GM19452 (cell line): Measurements from ENCODE around the gene BMPR1B.

ENCODE experiments used
- ATAC-seq: cut with Tn5 transposase; IDR thresholded peaks from one replicate; pipeline ENCODE4 v1.9.1; 2021; ENCODE audit not compliant: unreplicated experiment

Gene BMPR1B

GRCh38 chr4:95084584-95084983, 326.8 kb downstream of the BMPR1B start:
- ATAC-seq = no peak

DNA sequence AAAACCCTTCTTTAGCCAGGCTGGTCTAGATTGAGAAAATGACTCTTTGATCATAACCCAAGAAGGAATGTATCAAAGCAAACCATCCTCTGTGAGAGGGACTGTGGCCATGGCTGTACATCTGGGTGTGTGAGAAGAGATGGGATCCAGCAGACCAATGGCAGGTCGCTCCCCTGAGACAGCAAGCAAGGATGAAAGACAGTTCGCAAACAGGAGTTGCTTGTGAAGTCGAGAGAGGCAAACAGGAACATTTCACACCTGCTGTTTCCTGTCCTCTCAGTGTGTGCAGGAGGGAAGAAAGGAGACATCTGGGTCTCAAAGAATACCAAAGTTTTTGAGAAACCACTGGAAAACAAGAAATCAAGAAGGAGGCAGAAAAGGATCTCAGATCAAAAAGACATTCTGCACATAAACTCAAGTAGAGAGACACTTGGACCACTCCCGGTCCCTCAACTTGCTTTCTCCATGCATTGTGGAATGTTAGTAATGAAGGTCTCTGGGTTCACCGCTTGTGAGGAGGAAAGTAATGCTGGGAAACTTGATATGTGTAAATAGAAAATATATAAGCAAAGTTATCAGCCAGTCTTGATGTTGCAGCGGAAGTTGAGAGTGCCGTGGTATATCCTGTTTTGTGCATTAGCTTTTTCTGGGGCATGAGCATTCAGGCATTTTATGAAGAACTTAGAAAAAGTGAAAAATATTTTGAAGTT, 327.5 kb downstream of the BMPR1B start:
- ATAC-seq = no peak

- no peak for ATAC-seq
Observed at GRCh38 chr4:95086551-95086950, 328.8 kb downstream of the BMPR1B start.

DNA sequence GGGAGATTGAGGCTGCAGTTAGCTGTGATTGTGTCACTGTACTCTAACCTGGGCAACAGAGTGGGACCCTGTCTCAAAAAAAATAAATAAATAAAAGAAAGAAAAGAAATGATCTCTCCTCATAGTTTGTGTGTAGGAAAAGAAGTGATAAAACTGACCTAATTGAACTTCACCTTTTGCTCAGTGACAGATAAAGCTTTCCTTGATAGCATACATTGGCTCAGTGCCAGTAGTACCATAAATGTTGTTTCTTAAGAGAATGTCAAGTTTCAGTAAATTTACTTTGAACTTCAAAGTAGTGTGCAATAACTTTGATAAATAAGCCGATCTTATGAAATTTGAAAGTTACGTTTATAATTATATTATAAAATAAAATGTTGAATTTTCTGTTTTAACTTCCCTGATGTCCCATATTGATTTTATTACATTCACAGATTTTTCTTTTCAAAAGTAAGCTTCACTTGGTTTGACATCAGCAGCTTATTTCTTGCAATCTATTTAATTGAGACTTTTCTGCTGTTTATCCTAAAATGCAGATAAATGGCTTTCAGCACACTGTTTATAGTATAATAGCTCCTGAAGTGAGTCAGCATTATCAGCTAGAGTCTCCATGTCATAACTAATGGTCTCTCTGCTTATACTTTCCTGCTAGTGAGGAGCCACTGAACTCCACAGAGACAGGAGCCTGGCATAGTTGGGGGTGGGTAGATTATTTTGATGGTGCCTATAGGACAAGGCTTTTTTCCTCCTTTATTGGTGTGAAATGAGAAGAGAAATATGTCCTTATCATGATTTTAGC, 330.1 kb downstream of the BMPR1B start:
- ATAC-seq = no peak

DNA sequence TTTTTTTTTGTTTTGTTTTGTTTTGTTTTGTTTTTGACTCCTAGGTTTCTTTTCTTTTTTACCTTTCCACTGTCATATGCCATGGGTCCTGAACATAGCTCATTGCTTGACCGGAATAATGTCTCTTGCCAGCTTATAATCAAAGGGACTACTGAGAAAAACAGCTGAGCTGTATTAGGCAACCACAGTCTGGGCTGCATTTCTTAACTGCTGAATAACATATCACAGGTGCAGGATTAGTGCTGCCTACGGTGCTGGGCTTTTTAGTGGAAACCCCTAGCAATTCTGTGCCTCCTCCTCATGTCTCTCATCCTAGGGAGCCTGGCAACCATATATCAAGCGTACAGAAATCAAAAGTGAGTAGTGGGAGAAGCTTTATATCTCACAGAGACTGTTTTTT, 333.5 kb downstream of the BMPR1B start:
- ATAC-seq = no peak

DNA sequence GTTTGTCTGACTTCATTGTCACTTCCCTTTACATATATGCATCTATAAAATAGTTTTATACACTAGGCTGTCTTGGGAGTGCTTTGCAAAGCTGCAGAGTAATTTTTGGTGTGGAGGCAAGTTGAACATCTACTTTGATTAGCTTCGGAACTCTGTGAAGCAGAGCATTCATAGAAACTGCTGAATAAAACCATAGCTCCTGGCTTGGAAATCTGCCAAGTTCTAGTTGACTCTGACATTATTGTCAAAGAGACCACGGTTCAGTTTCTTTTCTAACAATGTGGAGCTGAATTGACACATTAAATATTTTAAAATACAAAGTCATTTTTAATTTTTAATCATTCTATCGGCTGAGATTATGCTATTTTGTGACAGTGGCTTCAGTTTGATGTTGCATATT, 335.0 kb downstream of the BMPR1B start:
- no peak for ATAC-seq

GRCh38 chr4:95093460-95093859, 335.7 kb downstream of the BMPR1B start:
- no peak for ATAC-seq

- ATAC-seq = no peak
Observed at GRCh38 chr4:95093936-95094929, 336.5 kb downstream of the BMPR1B start.

DNA sequence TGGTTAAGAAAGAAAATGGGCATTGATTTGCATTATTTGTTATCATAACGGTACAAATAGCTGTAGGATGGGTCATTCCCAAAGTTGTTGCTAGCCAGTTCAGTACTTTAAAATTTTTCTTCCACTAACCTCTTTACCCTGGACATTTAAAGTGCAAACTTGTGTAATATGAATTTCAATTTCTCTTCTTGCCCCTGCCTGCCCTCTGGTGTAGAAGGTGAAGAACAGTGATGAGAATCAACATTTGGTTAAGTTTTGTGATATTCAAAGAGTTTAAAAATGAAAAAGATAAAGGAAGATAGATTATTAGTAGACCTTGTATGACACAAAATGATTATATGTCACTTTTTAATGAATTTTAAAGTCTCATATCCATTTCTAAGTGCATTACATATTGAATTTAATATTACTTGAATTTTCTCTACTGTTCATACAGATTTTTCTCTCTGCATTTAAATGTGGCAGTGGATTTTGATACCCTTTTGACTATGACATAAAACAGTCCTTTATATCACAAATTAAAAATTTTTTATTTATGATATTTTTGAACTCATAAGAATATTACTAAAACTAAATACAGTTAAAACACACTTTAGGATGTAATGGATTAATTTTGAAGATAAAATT, 337.7 kb downstream of the BMPR1B start:
- ATAC-seq = no peak

GRCh38 chr4:95102162-95102790, 344.5 kb downstream of the BMPR1B start:
- no peak for ATAC-seq

GRCh38 chr4:95105112-95105511, 347.4 kb downstream of the BMPR1B start:
- no peak for ATAC-seq

GRCh38 chr4:95105983-95106382, 348.2 kb downstream of the BMPR1B start:
- ATAC-seq = no peak

- ATAC-seq = no peak
Observed at GRCh38 chr4:95106408-95106928, 348.7 kb downstream of the BMPR1B start.

GRCh38 chr4:95107004-95107403, 349.2 kb downstream of the BMPR1B start:
- no peak for ATAC-seq

DNA sequence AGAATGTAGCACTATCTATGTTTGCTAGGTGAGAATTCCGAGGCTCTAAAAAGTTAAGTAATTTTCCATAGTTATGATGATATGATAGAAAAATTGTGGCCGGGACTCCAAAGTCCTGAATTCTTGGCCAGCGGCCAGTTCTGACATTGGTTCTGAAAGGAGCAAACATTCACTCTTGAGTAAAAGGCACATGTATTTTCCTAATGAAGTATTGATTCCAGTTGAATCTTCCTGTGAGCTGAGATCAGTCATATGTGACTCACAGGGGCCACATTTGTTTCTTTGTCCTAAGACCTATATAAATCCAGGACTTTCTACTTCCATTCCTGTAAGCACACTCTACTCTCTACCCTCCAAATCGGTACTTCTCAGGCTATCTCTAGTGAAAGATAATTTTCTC, 349.9 kb downstream of the BMPR1B start:
- ATAC-seq = no peak

GRCh38 chr4:95108883-95109421, 351.2 kb downstream of the BMPR1B start:
- ATAC-seq = no peak

DNA sequence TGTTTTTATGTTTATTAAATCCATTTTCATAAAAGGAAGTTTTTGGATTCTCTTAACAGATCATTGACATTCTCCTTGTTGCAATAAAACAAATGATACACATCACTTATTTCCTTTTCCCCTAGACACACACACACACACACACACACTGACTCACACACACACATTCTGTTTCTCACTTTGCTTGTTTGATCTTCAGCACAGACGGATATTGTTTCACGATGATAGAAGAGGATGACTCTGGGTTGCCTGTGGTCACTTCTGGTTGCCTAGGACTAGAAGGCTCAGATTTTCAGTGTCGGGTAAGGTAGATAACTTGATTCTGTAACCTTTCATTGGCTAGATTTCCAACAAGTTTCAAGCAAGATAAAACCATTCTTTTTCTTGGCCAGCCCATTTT, 356.8 kb downstream of the BMPR1B start:
- ATAC-seq = no peak

GRCh38 chr4:95118497-95118896, 360.7 kb downstream of the BMPR1B start:
- ATAC-seq = no peak

- no peak for ATAC-seq
Observed at GRCh38 chr4:95120456-95120855, 362.7 kb downstream of the BMPR1B start.

DNA sequence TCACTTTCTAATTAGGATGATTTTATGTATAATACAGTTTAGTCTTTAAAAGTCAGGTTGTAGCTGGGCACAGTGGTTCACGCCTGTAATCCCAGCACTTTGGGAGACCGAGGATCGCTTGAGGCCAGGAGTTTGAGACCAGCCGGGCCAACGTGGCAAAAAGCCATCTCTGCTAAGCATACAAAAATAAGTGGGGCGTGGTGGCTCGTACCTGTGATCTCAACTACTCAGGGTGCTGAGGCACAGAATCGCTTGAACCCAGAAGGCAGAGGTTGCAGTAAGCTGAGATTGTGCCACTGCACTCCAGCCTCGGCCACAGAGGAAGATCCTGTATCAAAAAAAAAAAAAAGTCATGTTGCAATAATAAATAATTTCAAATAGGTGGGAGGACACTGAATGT, 364.2 kb downstream of the BMPR1B start:
- ATAC-seq = no peak
